ENCODE results near the gene CCDC148.

- TF ChIP-seq CTCF (IDR thresholded peaks at IDR 0.05; ENCODE audit: low read depth, low read length) (no peak), POLR2A (IDR thresholded peaks at IDR 0.05; ENCODE audit: extremely low read depth, insufficient read length) (no peak), MAX (IDR thresholded peaks at IDR 0.05; ENCODE audit: low read depth, low read length) (no peak)
These were observed 327.5 kb downstream of the CCDC148 start for GRCh38 chr2:158129037-158129436.

All from NB4 (cell line).